Activated CD8-positive, alpha-beta memory T cell treated with anti-CD3 and anti-CD28 coated beads, Interleukin-2, amount 50 U/mL, for 24 hours (primary cell): ENCODE results near the gene TPM1.

Source experiments
- DNase-seq: peaks from one replicate; pipeline ENCODE4 v3.0.0-alpha.2; 2020; ENCODE audit errors: extremely low read depth

Gene TPM1

GRCh38 chr15:63041402-63041973, 1.1 kb upstream of the TPM1 start:
- no peak for DNase-seq

GRCh38 chr15:63042877-63043334, 359 bp downstream of the TPM1 start:
- no peak for DNase-seq

- DNase-seq: no peak
These were observed 959 bp downstream of the TPM1 start for GRCh38 chr15:63043335-63044076.

GRCh38 chr15:63044077-63044644, 1.6 kb downstream of the TPM1 start:
- no peak for DNase-seq

- no peak for DNase-seq
These were observed 2.3 kb downstream of the TPM1 start for GRCh38 chr15:63044645-63045464.

GRCh38 chr15:63045465-63045840, 2.9 kb downstream of the TPM1 start:
- DNase-seq: no peak

- no peak for DNase-seq
These were observed 3.3 kb downstream of the TPM1 start for GRCh38 chr15:63045879-63046278.

GRCh38 chr15:63046917-63047760, 4.6 kb downstream of the TPM1 start:
- no peak for DNase-seq

GRCh38 chr15:63047792-63048114, 5.2 kb downstream of the TPM1 start:
- DNase-seq: no peak

- DNase-seq: peak; percentile 54
These were observed 5.7 kb downstream of the TPM1 start for GRCh38 chr15:63048115-63048775.

GRCh38 chr15:63048776-63049665, 6.5 kb downstream of the TPM1 start:
- DNase-seq: no peak

- no peak for DNase-seq
These were observed 7.3 kb downstream of the TPM1 start for GRCh38 chr15:63049783-63050371.

GRCh38 chr15:63050731-63051155, 8.2 kb downstream of the TPM1 start:
- DNase-seq: no peak

- DNase-seq: no peak
These were observed 8.9 kb downstream of the TPM1 start for GRCh38 chr15:63051156-63052066.

- no peak for DNase-seq
These were observed 9.7 kb downstream of the TPM1 start for GRCh38 chr15:63052077-63052841.

- no peak for DNase-seq
These were observed 10.6 kb downstream of the TPM1 start for GRCh38 chr15:63052961-63053698.

- DNase-seq: no peak
These were observed 11.7 kb downstream of the TPM1 start for GRCh38 chr15:63054281-63054683.
